SU-DHL-6 (cell line): ENCODE results near the gene PDC.

ENCODE experiments used
- H2AFZ ChIP-seq: fragments of 200-600 bp; sonication (generic); 2 replicates; pipeline ENCODE4 v1.6.1; 2014; ENCODE audit warnings: low read depth, mild to moderate bottlenecking, moderate library complexity, mixed read lengths, antibody characterized with exemption, low read length; ENCODE audit not compliant: severe bottlenecking
- H3F3A ChIP-seq: fragments of 200-600 bp; shearing (Covaris generic); 2 replicates; pipeline ENCODE4 v1.6.0; 2016; ENCODE audit warnings: antibody characterized with exemption, mild to moderate bottlenecking; ENCODE audit not compliant: insufficient read depth
- H3K27ac ChIP-seq: fragments of 200-600 bp; sonication (generic); 2 replicates; pipeline ENCODE4 v1.5.1; 2016; ENCODE audit warnings: low read depth, mild to moderate bottlenecking, low read length, moderate library complexity, mixed read lengths
- H3K27me3 ChIP-seq: fragments of 200-600 bp; sonication (generic), shearing (Covaris generic); 2 replicates; pipeline ENCODE4 v1.6.0; 2014; ENCODE audit warnings: mild to moderate bottlenecking, low read length
- H3K36me3 ChIP-seq: fragments of 200-600 bp; sonication (generic); 2 replicates; pipeline ENCODE4 v1.6.1; 2014; ENCODE audit warnings: mild to moderate bottlenecking, low read length, mixed read lengths
- H3K4me2 ChIP-seq: fragments of 300-600, 200-600 bp; shearing (Covaris generic), sonication (generic); 2 replicates; pipeline ENCODE4 v1.6.0; 2014; ENCODE audit warnings: low read length, low read depth, mild to moderate bottlenecking; ENCODE audit not compliant: poor library complexity, severe bottlenecking
- H3K4me3 ChIP-seq: fragments of 200-600 bp; sonication (generic); 2 replicates; pipeline ENCODE4 v1.5.1; 2014; ENCODE audit warnings: antibody characterized with exemption, low read length, mild to moderate bottlenecking, mixed read lengths; ENCODE audit not compliant: insufficient read depth, poor library complexity, severe bottlenecking
- H3K79me2 ChIP-seq: fragments of 200-600 bp; sonication (generic); 2 replicates; pipeline ENCODE4 v1.6.1; 2014; ENCODE audit warnings: mild to moderate bottlenecking, low read length, moderate library complexity; ENCODE audit not compliant: insufficient read depth
- H3K9ac ChIP-seq: fragments of 200-600 bp; sonication (generic); 2 replicates; pipeline ENCODE4 v1.7.0; 2014; ENCODE audit warnings: mild to moderate bottlenecking, low read length
- H3K9me2 ChIP-seq: fragments of 200-600 bp; sonication (generic); replicated peaks from 2 replicates; pipeline ENCODE4 v1.6.1; 2014; ENCODE audit warnings: low read length; ENCODE audit not compliant: insufficient read depth
- H3K9me3 ChIP-seq: fragments of 200-600 bp; sonication (generic); 2 replicates; pipeline ENCODE4 v1.6.1; 2014; ENCODE audit warnings: low read length, mixed read lengths; ENCODE audit not compliant: insufficient read depth
- H4K20me1 ChIP-seq: fragments of 200-600 bp; sonication (generic); 2 replicates; pipeline ENCODE4 v1.6.1; 2014; ENCODE audit warnings: low read depth, mild to moderate bottlenecking, antibody characterized with exemption, low read length, moderate library complexity, mixed read lengths
- EZH2phosphoT487 ChIP-seq: fragments of 200-600 bp; sonication (generic), shearing (Covaris generic); conservative IDR thresholded peaks from 2 replicates; pipeline ENCODE4 v1.6.1; 2018; ENCODE audit warnings: mild to moderate bottlenecking, antibody characterized with exemption, low read length, moderate library complexity, mixed read lengths
- TF ChIP-seq, protein P1 (sequence below): fragments of 200-600 bp; sonication (generic); IDR thresholded peaks from one replicate; pipeline ENCODE4 v1.5.1; 2017; ENCODE audit warnings: antibody characterized with exemption, mild to moderate bottlenecking, low read length, moderate library complexity; ENCODE audit not compliant: insufficient read depth, poor library complexity, severe bottlenecking

Gene PDC

DNA sequence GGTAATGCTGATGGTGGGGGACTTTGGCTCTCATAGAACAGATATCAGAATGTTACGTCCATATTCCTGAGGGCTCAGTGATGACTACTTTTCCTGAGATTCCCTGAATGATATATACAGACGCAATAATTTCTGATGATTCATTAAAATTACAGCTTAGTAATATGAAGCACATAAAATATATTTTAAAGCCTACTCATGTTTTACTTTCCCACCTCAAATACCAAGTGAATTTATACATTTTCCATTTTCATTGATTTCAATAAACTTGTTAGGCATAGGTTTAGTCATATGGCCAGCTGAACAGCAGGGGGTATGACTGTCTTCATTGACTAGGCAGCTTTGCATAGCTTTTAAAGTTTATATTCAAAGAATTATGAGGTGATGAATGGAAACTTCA lies 26.2 kb upstream of the PDC start:
- H3K79me2 ChIP-seq = no peaks in the 10 kb centered on the region
- no peaks in the 10 kb centered on the region for H3K9me2 ChIP-seq
- no peaks in the 10 kb centered on the region for H3K36me3 ChIP-seq
- TF ChIP-seq, protein P1, sequence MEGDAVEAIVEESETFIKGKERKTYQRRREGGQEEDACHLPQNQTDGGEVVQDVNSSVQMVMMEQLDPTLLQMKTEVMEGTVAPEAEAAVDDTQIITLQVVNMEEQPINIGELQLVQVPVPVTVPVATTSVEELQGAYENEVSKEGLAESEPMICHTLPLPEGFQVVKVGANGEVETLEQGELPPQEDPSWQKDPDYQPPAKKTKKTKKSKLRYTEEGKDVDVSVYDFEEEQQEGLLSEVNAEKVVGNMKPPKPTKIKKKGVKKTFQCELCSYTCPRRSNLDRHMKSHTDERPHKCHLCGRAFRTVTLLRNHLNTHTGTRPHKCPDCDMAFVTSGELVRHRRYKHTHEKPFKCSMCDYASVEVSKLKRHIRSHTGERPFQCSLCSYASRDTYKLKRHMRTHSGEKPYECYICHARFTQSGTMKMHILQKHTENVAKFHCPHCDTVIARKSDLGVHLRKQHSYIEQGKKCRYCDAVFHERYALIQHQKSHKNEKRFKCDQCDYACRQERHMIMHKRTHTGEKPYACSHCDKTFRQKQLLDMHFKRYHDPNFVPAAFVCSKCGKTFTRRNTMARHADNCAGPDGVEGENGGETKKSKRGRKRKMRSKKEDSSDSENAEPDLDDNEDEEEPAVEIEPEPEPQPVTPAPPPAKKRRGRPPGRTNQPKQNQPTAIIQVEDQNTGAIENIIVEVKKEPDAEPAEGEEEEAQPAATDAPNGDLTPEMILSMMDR = no peak
- no peak overlapping the region for H2AFZ ChIP-seq
- H3K9ac ChIP-seq = no peak overlapping the region
- H3K4me3 ChIP-seq = no peak overlapping the region
- H3F3A ChIP-seq = no peaks in the 10 kb centered on the region
- no peaks in the 10 kb centered on the region for H3K9me3 ChIP-seq
- no peak overlapping the region for H3K27ac ChIP-seq
- H3K4me2 ChIP-seq = no peak overlapping the region
- H3K27me3 ChIP-seq = no peaks in the 10 kb centered on the region
- no peaks in the 10 kb centered on the region for H4K20me1 ChIP-seq

DNA sequence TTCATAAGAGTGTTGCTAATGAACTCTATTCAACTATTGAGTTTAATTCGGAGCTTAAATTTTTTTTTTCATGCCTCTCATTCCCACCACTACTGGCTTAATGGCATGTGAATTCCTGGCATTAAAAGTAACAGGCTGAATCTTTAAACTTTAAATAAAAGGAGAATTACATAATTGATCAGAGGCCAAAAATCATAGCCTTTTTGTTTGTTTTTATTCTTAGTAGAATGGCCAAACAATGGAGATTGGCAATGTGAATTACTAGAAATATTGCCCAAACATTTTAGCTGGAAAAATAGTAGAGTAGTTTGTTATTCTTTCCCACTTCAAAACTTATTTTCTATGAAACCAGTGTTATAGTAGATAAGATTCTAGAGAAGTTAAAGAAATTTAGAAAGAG lies 25.1 kb upstream of the PDC start:
- H3K27ac ChIP-seq = no peak overlapping the region
- no peak overlapping the region for H3K4me3 ChIP-seq
- H3K79me2 ChIP-seq = no peaks in the 10 kb centered on the region
- no peaks in the 10 kb centered on the region for H3F3A ChIP-seq
- H3K9me3 ChIP-seq = no peaks in the 10 kb centered on the region
- TF ChIP-seq, protein P1 = no peak
- no peak for TF ChIP-seq EZH2phosphoT487
- H4K20me1 ChIP-seq = no peaks in the 10 kb centered on the region
- H3K27me3 ChIP-seq = no peaks in the 10 kb centered on the region
- H3K36me3 ChIP-seq = no peaks in the 10 kb centered on the region
- no peak overlapping the region for H3K9ac ChIP-seq
- no peaks in the 10 kb centered on the region for H3K9me2 ChIP-seq
- H2AFZ ChIP-seq = no peak overlapping the region
- H3K4me2 ChIP-seq = no peak overlapping the region

- no peak overlapping the region for H3K27ac ChIP-seq
- H3K4me3 ChIP-seq = no peak overlapping the region
- H3K4me2 ChIP-seq = no peak overlapping the region
- H3K9me2 ChIP-seq = no peaks in the 10 kb centered on the region
- H3K79me2 ChIP-seq = no peaks in the 10 kb centered on the region
- TF ChIP-seq, protein P1 = no peak
- TF ChIP-seq EZH2phosphoT487 = no peak
- no peaks in the 10 kb centered on the region for H3K9me3 ChIP-seq
- no peaks in the 10 kb centered on the region for H3F3A ChIP-seq
- no peak overlapping the region for H2AFZ ChIP-seq
- H3K9ac ChIP-seq = no peak overlapping the region
- H3K27me3 ChIP-seq = no peaks in the 10 kb centered on the region
- H4K20me1 ChIP-seq = no peaks in the 10 kb centered on the region
- H3K36me3 ChIP-seq = no peaks in the 10 kb centered on the region
Observed at GRCh38 chr1:186483561-186483960, 22.6 kb upstream of the PDC start.
